Endometrial microvascular endothelial cells (primary cell): ENCODE data around the gene STEAP3. TPM values are rescaled to one million over a fixed set of nuclear protein-coding genes. Genes with fewer than 3 reads are reported as not detected.

Source experiments
- in situ Hi-C: cut with HindIII; loops from 2 replicates; pipeline ENCODE4 v1.10.0; 2017; ENCODE audit warnings: low sequenced_read_pairs, low pct_unique_long_range_greater_than_20kb; ENCODE audit errors: inconsistent ontology term
- total RNA-seq: library from RNA; depleted of rRNA; stranded (reverse); fragments of >200 nt; gene quantifications from one replicate; pipeline ENCODE4 v1.2.3, GENCODE V29; 2015; ENCODE audit errors: inconsistent ontology term

Gene STEAP3
- total RNA-seq, 1 donor from 2014 or later = 20.3 TPM

DNA sequence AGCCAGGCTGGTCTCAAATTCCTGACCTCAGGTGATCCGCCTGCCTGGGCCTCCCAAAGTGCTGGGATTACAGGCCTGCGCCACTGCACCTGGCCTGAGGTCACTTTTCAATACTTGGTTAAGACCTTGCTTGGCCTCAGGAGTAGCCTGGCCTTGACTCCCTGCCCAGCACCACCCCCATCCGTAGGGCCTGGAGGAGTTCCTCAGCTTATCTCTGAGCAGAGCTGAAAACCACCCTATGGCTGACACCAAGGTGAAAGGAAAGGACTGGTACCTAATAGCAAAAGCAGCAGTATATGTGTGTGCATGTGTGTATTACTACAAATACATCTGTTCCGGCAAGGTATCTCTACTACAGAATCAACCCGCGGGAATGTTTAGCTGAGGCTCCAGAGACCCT lies 56.0 kb downstream of the STEAP3 start:
- in situ Hi-C loops = no loop called here

DNA sequence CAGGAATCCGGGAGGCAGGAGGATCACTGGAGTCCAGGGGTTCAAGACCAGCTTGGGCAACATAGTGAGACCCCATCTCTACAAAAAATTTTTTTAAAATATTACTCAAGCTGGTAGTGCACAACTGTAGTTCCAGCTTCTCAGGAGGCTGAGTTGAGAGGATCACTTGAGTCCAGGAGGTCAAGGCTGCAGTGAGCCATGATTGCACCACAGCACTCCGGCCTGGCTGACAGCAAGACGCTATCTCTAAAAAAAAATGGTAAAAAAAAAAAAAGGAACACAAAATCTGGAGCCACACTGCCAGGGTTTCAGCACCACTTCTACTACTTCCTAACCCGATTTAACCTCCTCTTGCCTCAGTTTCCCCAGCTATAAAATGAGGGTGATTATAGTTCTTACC lies 57.0 kb downstream of the STEAP3 start:
- in situ Hi-C loops = no loop called here

DNA sequence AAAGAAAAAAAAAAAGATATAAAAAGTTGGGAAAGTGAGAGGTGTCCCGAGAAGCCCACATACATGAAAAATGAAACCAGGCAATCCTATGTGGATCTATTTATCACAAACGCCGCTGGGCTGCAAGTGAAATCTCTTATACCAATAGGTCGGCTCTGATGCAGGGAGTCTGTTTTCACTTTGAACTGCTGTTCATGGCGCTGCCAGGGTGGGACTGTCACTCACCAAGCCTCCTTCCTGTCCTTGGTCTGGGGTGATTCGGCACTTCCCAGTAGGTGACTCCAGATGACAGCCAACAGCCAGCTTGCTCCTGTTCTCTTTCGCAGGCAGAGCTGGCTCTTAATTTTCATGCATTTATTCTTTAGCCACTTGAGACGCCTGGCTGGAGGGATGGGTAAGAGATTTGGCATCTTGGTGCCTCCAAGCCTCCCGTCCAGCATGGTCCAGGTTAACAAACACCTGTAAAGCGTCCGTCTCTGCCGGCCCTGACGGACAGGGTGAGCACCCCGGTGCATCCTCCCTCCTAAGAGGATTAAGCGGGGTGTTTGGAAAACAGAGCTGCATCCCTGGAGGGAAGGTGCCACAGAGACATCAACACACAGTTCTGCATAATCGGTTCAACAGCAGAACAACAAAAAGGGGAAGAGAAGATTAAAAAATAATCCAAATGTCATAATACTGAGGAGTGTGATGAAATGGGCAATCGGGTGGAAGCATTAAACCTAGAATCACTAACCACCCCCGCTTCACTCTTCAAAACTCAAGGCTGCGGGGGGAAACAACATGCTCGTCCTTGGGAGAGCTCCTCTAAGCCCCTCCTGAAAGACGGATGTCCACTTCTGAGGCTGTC lies 58.7 kb downstream of the STEAP3 start:
- in situ Hi-C loops = no loop called here

DNA sequence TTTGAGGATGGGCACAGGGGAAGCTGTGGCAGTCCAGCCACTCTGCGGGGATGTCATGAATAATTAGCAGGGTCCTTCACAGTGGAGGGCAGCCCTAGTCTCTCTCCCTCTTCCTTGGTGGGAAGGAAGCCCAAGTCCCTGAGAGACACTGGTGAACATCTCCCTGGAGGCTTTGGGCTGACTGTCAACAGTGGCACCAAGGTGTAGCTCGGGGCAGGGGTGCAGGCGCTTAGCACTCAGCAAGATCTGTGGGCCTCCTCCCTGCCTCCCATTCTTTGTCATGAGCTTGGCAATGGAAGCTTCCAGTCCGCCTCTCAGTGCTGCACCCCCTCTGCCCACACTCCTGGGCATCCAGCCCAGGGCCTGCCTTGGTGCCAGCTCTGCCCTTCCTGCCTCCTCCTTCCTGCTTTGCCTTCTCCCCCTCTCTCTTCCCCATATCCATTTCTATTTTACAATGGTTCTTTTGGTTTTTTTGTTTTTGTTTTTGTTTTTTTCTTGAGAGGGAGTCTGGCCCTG lies 59.4 kb downstream of the STEAP3 start:
- in situ Hi-C loops = no loop called here

DNA sequence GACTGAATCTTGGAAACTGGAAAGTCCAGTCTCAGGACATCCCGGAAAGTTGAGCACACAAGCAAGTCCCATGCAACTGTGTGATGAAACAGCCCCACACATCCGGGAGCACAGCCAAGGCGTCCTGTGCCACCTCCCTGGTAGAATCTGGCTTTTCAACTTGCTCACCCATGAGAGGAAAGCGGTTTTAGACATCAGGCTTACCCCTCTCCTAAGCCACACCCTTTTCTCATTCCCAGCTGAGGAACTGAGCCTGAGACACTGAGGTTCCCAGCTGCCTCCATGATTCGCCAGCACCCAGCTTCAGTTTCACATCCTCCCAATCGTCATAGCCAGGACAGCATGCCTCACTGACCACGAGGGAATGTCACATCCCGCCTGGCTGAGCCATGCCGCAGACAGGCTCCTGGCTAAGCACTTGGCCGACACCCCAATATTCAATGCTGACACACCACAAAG lies 60.3 kb downstream of the STEAP3 start:
- in situ Hi-C loops = no loop called here

DNA sequence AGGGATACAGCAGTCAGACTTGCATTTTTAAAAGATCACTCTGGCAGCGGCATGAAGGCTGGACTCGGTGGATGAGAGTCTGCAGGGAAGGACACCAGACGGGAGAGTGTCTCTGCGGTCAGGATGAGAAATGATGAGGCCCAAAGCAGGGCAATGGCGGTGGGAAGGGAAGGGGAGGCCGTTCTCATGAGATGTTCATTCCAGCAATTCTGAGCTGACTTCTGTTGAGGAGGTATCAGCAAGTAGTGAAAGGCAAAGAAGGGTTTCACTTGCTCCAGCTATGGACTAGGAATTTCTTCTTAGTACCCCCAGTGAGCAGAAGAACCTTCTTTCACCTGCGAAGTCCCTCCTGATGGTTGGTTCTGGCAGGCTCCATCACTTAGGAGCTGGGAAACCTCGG lies 63.0 kb downstream of the STEAP3 start:
- in situ Hi-C loops = no loop called here

DNA sequence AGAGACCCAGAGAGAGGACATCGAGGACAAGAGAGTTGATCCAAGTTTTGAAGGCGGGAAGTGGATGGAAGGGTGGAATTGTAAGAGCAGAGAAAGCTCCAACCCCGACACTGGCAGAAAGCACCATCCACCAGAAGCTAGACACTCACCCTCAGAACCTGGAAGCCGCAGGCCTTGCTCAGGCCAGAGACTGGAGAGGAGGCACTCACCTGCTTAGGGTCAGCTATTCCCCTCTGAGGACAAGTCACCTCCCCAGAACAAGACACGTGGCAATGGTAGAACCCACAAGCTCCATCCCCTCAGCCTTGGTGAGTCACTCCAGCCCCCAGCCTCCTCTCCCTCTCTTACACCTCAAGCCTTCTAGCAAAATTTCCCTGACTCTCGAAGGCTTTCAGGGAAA lies 64.9 kb downstream of the STEAP3 start:
- in situ Hi-C loops = no loop called here

DNA sequence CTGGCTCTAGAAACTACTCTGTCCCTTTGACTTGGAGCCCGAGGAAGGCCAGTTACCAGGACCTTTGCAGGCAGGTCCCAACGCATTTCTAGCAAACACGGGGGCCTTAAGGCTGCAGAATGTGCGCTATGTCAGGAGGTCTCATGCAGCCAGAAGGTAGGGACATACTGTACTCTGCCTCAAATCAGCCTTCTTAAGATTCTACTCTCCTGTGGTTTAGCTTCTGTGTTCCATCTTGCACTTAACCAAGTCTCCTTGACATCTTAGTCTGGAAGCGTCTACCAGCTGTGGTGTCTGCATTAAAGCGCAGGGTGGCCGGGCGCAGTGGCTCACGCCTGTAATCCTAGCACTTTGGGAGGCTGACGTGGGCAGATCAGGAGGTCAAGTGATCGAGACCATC lies 65.5 kb downstream of the STEAP3 start:
- in situ Hi-C loops = no loop called here

DNA sequence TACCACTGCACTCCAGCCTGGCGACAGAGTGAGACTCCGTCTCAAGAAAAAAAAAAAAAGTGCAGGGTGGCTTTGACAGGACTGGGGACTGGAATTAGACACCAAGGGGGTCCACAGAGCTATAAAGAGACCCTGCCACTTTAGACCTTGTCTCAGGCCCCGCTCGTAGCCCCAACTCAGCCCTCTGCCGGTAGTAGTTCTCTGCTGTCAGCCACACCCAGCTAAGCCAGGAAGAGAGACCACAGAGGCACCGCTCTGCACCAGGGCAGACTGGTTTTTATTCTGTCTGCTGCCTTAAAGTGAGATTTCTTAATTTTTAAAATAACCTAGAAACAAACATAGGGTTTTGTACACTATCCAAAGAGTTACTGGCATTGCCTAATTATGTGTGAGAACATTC lies 66.0 kb downstream of the STEAP3 start:
- in situ Hi-C loops = no loop called here

DNA sequence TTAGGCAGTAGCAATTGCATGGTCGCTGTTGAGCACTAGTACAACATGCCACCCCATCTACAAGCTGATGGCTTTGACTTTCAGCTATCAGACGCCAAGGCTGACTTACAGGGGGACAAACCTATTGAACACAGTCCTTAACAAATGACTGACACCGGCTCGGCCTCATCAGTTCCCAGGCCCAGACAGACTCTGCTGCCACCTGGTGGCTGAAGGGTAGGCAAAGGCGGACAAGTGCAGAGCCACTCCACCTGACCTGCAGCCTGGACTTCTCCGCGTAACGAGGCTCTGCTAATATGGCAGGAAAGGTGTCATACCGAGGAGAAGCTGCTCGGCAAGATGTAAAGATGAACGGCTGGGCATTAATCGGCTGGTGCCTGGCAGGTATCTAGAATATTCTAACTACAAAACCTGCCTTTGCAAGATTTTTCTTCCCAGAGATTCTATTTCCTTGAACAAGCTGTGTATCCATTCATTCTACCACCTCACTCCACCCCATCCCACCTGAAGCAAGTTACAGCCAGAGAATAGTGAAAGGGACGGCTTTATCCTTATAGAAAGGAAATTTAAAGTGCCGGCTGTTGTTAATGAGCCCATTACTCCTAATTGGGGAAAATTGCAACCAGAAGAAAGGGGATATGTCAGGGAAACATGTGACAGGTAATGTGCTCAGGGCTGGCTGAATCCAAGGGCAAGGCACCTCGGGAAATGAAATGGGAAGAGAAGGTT lies 67.4 kb downstream of the STEAP3 start:
- in situ Hi-C loops = no loop called here

DNA sequence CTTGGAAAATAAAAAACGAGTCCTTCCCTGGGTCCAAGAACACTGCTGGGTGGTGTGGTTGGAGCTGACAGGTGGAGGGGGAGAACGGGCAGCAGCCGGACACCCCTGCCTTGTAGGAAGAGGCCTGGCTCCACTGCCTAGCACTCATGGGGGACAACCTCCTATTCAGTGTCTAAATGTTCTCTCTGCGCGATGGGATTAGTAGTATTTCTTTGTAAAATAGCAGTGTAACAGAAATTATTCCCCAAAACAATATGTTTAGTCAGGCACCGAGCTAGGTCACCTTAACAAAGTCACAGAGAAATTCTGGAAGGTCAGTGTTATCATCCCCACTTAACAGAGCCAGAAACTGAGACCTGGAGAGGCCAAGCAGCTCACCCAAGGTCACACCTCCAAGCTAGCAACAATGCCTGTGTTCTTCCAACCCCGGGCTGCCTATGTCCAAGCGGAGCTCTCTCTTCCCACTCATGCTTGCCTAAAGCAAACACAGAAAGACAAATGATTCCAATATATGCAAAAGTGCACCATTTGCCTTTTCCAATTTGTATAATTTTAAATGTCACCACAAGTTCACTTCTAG lies 68.0 kb downstream of the STEAP3 start:
- in situ Hi-C loops = no loop called here

DNA sequence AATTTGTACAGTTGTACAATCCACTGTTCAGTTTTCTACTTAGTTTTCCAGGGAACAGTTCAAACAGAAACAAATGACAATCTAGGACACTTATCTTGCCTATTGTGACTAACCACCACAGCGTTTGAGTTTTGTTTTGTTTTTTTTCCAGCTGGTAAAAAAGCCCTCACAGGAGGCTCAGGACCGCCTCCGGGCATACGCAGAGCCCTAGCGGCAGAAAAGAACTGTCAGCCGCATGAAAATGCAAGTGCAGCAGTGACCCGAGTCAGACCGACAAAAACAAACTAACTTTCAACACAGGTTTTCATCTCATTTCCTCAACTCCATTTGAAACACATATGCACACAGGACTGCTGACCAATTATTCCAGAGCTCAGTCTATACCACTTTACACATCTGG lies 68.6 kb downstream of the STEAP3 start:
- in situ Hi-C loops = no loop called here

DNA sequence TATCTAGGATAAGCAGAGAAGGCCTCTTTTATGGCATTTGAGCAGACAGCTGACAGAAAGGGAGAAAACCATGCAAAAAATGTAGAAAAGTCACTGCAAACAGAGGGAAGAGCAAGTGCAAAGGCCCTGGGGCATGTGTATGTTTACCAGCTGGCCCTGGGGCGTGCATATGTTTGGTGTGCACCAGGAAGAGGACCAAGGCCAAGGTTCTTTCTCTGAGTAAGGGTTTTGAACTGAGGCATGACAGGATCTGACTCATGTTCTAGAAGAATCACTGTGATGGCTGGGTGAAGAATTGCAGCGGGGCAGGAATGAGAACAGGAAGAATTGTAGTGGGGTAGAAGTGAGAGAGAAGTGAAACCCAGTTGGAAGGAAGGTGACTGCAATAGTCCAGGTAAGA lies 69.6 kb downstream of the STEAP3 start:
- in situ Hi-C loops = no loop called here

DNA sequence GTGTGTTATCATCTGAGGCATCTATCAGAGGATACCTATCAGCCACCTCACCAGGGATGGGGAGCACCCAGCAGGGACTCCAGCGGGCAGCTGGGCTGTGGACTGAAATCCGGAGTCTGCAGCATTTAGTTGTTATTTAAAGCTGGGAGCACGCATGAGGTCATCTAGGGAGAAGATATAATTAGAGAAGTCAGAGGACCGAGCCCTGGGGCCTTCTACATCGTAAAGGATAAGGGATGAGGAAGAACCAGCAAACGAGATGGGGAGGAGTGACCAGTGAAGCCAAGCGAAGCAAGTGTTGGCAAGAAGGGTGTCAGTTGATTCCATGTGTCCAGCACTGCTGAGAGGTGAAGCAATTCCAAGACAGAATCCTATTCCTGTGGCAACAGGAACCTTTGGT lies 70.3 kb downstream of the STEAP3 start:
- in situ Hi-C loops = no loop called here

DNA sequence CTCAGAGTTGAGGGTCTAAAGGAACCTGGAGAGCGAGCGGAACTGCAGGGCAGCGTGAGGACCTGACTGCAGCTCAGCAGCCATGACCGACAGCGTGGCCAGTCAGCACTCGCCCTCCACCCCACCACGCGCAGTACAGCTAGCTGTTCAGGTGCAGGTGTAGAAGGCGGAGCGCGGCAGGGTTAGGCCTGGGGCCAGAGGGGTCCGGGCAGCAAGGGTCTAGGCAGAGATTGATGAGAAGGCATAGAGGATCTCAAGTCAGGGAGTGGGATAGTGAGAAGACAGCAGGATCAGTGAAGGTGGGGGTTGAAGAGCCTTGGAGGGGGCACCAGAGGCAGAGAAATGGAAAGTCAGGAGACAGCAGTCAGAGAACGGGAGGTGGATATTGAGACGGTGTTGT lies 71.0 kb downstream of the STEAP3 start:
- in situ Hi-C loops = no loop called here

DNA sequence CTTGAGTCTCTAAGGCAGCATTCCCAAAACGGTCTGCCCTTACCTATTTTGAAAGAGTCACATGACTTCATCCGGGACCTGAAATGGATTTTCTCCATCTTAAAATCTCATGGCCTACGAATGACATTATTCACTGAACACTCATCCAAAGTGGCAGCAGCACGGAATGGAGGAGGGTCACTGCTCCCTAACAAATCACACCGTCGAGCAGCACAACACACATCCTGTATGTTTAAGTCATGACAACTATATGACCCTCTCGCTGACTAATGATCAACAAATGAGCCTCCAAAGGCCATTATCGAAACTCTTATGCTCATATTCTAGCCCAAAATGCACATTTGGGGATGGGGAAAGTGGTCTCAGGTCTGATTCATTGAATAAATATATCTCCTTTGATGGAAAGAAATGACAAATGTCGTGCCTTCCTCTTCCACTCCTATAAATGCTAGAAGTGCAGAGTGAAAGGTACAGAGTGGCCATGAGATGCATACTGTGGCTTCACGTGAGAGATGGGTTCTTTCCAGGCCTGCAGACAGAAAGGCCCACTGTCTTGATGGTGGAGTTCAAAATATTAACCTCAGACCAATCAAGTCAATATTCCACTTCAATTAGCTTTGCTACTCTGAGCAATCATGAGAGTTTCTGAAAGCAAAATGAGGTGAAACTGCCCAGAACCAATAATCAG lies 72.2 kb downstream of the STEAP3 start:
- in situ Hi-C loops = no loop called here

DNA sequence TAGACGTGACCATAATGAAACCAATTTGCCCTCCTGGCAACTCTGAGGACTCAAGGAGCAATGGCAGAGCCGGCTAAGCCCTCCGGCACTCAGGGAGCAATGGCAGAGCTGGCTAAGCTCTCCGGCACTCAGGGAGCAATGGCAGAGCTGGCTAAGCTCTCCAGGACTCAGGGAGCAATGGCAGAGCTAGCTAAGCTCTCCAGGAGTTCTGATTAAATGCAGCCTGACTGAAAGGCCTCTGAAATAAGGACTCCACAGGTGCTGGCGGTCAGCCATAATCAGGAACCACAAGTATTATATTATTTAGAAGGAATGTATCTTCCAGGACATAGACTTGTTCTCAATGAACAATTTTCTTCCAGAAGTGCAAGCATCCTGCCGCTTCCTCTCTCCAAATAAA lies 77.8 kb downstream of the STEAP3 start:
- in situ Hi-C loops = no loop called here

DNA sequence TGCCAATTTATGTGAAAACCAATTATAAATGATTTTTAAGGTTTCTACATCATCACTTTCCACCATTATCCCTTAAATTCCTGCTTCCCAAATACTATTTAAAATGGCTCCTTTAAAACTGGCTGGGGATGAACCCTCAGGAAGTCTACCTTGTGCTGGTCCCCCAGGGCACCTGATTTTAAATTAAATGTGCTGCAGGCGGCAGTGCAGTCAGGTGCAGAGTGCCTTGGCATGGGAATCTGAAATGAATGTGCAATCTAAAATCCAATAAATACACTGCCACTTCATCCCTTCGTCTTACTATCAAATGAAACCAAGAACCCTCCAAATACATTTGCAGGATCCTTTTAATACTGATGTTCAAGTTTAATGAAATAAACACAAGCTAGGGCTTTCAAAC lies 81.2 kb downstream of the STEAP3 start:
- in situ Hi-C loops = no loop called here

DNA sequence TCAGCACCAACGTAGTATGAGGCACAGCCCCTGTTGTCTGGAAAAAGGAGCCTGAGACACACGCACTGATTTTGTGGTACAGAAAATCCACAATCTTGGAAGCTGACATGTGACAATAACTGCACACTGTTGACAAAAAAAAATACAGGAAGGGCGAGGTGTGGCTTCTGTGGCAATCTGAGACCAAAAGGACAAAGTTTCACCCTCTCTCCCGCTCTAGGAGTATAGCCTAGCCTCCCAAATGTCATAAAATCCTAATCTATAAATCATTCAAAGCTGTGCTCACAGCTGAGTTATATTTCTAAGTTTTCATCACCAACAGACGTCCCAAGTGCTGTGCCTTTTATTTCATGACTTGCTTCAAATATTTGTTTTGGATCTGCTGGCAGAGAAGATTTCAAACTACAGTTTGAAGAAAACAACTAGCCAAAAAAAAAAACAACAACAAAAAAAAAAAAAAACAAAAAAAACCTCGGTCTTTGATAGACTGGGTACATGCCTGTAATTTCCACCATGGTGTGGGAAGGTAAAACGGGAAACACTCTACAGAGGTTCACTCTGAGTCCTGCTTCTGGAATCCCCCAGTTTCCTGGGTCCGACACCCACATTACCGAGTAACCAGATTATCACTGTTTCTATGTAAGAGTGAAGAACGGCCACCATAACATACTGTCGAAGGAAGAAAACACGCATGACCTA lies 82.0 kb downstream of the STEAP3 start:
- in situ Hi-C loops = no loop called here
